ENCODE measurements around the gene PSMB3. TPM values are rescaled to one million over a fixed set of nuclear protein-coding genes. Genes with fewer than 3 reads are reported as not detected.

Gene PSMB3
- total RNA-seq (2021; ENCODE audit: unreplicated experiment): 233 TPM
- 236 TPM for polyA plus RNA-seq (2012; ENCODE audit: insufficient read length)
- Bru-seq, nascent RNA: percentile 77 among the genes with signal in this experiment
- BruChase-seq, experiment 1, labeled RNA remaining after a 2-hour chase: percentile 71 among the genes with signal in this experiment
- BruChase-seq, experiment 2, labeled RNA remaining after a 6-hour chase: percentile 81 among the genes with signal in this experiment
- long read RNA-seq, transcript PSMB3-211 (6 exons, 773 nt): major isoform, 104 of 115 reads
- long read RNA-seq, partial matches to known transcripts: 5 of 115 reads
- long read RNA-seq, other reads (novel, unspliced or antisense): 2 of 115 reads

GRCh38 chr17:38752308-38753070 is at the start of gene PSMB3:
Gene PSMB3 (plus strand): TSS chr17:38752741. CDS start chr17:38752827, 86 bp downstream.
- H3K4me3 ChIP-seq (ENCODE audit: low read depth in 2 of 2, low read length in 2 of 2): peak within 1 kb of the TSS; percentile 76 to 90
- no peaks in the 10 kb centered on the region for H3K4me1 ChIP-seq (ENCODE audit: control insufficient read depth, insufficient read depth, low read length)
- DNase-seq (ENCODE audit: low read depth, low spot score): peak; percentile 91
- H3K36me3 ChIP-seq (ENCODE audit: control insufficient read depth, insufficient read depth, low read length): peaks cover 9% of the 10 kb centered on the region
- ChIA-PET CTCF (interaction anchor here (0.6 to 0.7 kb wide), 2 partner anchors 11 to 16 kb away, joined by 7 to 17 read pairs; no protein-coding TSS in a partner anchor), POLR2A (interaction anchor here (0.6 kb wide), 2 partner anchors 42 to 92 kb away, joined by 4 to 9 read pairs; no protein-coding TSS in a partner anchor)
- intact Hi-C loops (cut with micrococcal nuclease; ENCODE audit: unreplicated experiment): no loop called here
- no peaks in the 10 kb centered on the region for H3K27me3 ChIP-seq (ENCODE audit: control insufficient read depth, insufficient read depth, low read length)
- no peaks in the 10 kb centered on the region for H3K9me3 ChIP-seq (ENCODE audit: control insufficient read depth, insufficient read depth, low read depth, low read length)
- H3K27ac ChIP-seq (ENCODE audit: low read length): peak within 1 kb of the TSS; percentile 96
- TF ChIP-seq SIN3A (IDR thresholded peaks at IDR 0.05; ENCODE audit: borderline replicate concordance, insufficient read depth, low read depth, low read length): 0 out of 2 replicates have a peak, but pooled peaks have one; percentile 47
- peak; percentile 77 for TF ChIP-seq POLR2AphosphoS5 (IDR thresholded peaks at IDR 0.05; ENCODE audit: low read depth, low read length)
- TF ChIP-seq CTCF (IDR thresholded peaks at IDR 0.05): no peak
- TF ChIP-seq TCF7L2 (IDR thresholded peaks at IDR 0.05; ENCODE audit: low read depth, low read length): no peak
- TF ChIP-seq REST (IDR thresholded peaks at IDR 0.05; ENCODE audit: insufficient read depth in 1 of 2, low read depth in 2 of 2, low read length in 1 of 2): no peak
- BruUV-seq (replicated peaks): no TSS peak
- in situ Hi-C loops (cut with HindIII; ENCODE audit: low pct_unique_long_range_greater_than_20kb, low sequenced_read_pairs): no loop called here
- peak; percentile 81 for ATAC-seq

- H3K27ac ChIP-seq (ENCODE audit: low read length): peak overlapping the region; percentile 90
- no peaks in the 10 kb centered on the region for H3K9me3 ChIP-seq (ENCODE audit: control insufficient read depth, insufficient read depth, low read depth, low read length)
- no peak for TF ChIP-seq TCF7L2 (IDR thresholded peaks at IDR 0.05; ENCODE audit: low read depth, low read length)
- TF ChIP-seq POLR2AphosphoS5 (IDR thresholded peaks at IDR 0.05; ENCODE audit: low read depth, low read length): no peak
- TF ChIP-seq SIN3A (IDR thresholded peaks at IDR 0.05; ENCODE audit: borderline replicate concordance, insufficient read depth, low read depth, low read length): no peak
- TF ChIP-seq REST (IDR thresholded peaks at IDR 0.05; ENCODE audit: insufficient read depth in 1 of 2, low read depth in 2 of 2, low read length in 1 of 2): no peak
- TF ChIP-seq CTCF (IDR thresholded peaks at IDR 0.05): no peak
- intact Hi-C loops (cut with micrococcal nuclease; ENCODE audit: unreplicated experiment): no loop called here
- no TSS peak for BruUV-seq (replicated peaks)
- CTCF ChIA-PET: no interaction called here
- POLR2A ChIA-PET: no interaction called here
- ATAC-seq (no peak), DNase-seq (ENCODE audit: low read depth, low spot score) (no peak)
- H3K27me3 ChIP-seq (ENCODE audit: control insufficient read depth, insufficient read depth, low read length): no peaks in the 10 kb centered on the region
- peaks cover 10% of the 10 kb centered on the region for H3K4me1 ChIP-seq (ENCODE audit: control insufficient read depth, insufficient read depth, low read length)
- H3K36me3 ChIP-seq (ENCODE audit: control insufficient read depth, insufficient read depth, low read length): no peaks in the 10 kb centered on the region; the same call in 1 of the 2 replicates
- in situ Hi-C loops (cut with HindIII; ENCODE audit: low pct_unique_long_range_greater_than_20kb, low sequenced_read_pairs): no loop called here
- peak overlapping the region; percentile 67 to 82 for H3K4me3 ChIP-seq (ENCODE audit: low read depth in 2 of 2, low read length in 2 of 2)
Observed at GRCh38 chr17:38702916-38703741, 49.4 kb upstream of the PSMB3 start.
